Measurements from ENCODE around the gene LARGE1.
A peak's percentile ranks its signal among the peaks of the same experiment; 100 is the strongest.

The LARGE1 gene

GRCh38 chr22:33299245-33299956 is 620.9 kb downstream of the LARGE1 start:
- no peak for TF ChIP-seq CTCF (IDR thresholded peaks at IDR 0.05; ENCODE audit: borderline replicate concordance, control extremely low read depth, extremely low read depth, insufficient read depth, missing control alignments)
- DNase-seq (ENCODE audit: low spot score): peak; percentile 83
- in situ Hi-C loops (cut with MboI; ENCODE audit: low sequenced_read_pairs, unreplicated experiment): no loop called here

- TF ChIP-seq CTCF (IDR thresholded peaks at IDR 0.05; ENCODE audit: borderline replicate concordance, control extremely low read depth, extremely low read depth, insufficient read depth, missing control alignments): no peak
- in situ Hi-C loops (cut with MboI; ENCODE audit: low sequenced_read_pairs, unreplicated experiment): no loop called here
- DNase-seq (ENCODE audit: low spot score): no peak
Observed at GRCh38 chr22:33296941-33297340, 623.3 kb downstream of the LARGE1 start.

GRCh38 chr22:33288078-33288477 is 632.2 kb downstream of the LARGE1 start:
- in situ Hi-C loops (cut with MboI; ENCODE audit: low sequenced_read_pairs, unreplicated experiment): no loop called here

GRCh38 chr22:33275073-33275443 is 645.2 kb downstream of the LARGE1 start:
- no peak for DNase-seq (ENCODE audit: low spot score)
- TF ChIP-seq CTCF (IDR thresholded peaks at IDR 0.05; ENCODE audit: borderline replicate concordance, control extremely low read depth, extremely low read depth, insufficient read depth, missing control alignments): no peak
- in situ Hi-C loops (cut with MboI; ENCODE audit: low sequenced_read_pairs, unreplicated experiment): no loop called here

More at GRCh38 chr22:33288078-33288477, 632.2 kb downstream of the LARGE1 start:
- no peak for DNase-seq (ENCODE audit: low spot score)
- no peak for TF ChIP-seq CTCF (IDR thresholded peaks at IDR 0.05; ENCODE audit: borderline replicate concordance, control extremely low read depth, extremely low read depth, insufficient read depth, missing control alignments)

GRCh38 chr22:33274214-33275072 is 645.8 kb downstream of the LARGE1 start:
- peak; percentile 55 for DNase-seq (ENCODE audit: low spot score)
- in situ Hi-C loops (cut with MboI; ENCODE audit: low sequenced_read_pairs, unreplicated experiment): no loop called here
- TF ChIP-seq CTCF (IDR thresholded peaks at IDR 0.05; ENCODE audit: borderline replicate concordance, control extremely low read depth, extremely low read depth, insufficient read depth, missing control alignments): peak; percentile 47

GRCh38 chr22:33272871-33273270 is 647.4 kb downstream of the LARGE1 start:
- in situ Hi-C loops (cut with MboI; ENCODE audit: low sequenced_read_pairs, unreplicated experiment): no loop called here
- TF ChIP-seq CTCF (IDR thresholded peaks at IDR 0.05; ENCODE audit: borderline replicate concordance, control extremely low read depth, extremely low read depth, insufficient read depth, missing control alignments): no peak
- DNase-seq (ENCODE audit: low spot score): peak; percentile 43
